WTC11 (cell line): Measurements from ENCODE around the gene MACROD2. TPM values are rescaled to one million over a fixed set of nuclear protein-coding genes. Genes with fewer than 3 reads are reported as not detected.

Experiments
- ATAC-seq: fragments of 200-7000 bp; cut with Tn5 transposase; 2 replicates; pipeline ENCODE4 v1.10.0; 2021; ENCODE audit warnings: mild to moderate bottlenecking, moderate library complexity
- CTCF ChIA-PET: fragments of 300-600 bp; sonication (Branson Sonifier 250); formaldehyde crosslinking; loops from one replicate; lab custom pipeline; 2021; ENCODE audit warnings: antibody characterized with exemption; lab: Charles Lee
- POLR2A ChIA-PET: fragments of 350-600 bp; sonication (Branson Sonifier 250); formaldehyde crosslinking; loops from one replicate; lab custom pipeline; 2021; ENCODE audit warnings: antibody characterized with exemption; lab: Charles Lee
- DNase-seq: peaks from one replicate; pipeline ENCODE4 v3.0.0; 2021; ENCODE audit warnings: low spot score
- H3K27ac Mint-ChIP-seq: 2 replicates; pipeline ENCODE4 v1.8.0; 2021; ENCODE audit warnings: mixed read lengths
- H3K27me3 Mint-ChIP-seq: 2 replicates; pipeline ENCODE4 v1.8.0; 2021; ENCODE audit warnings: low read depth, mild to moderate bottlenecking, moderate library complexity, mixed read lengths
- H3K36me3 Mint-ChIP-seq: 2 replicates; pipeline ENCODE4 v1.8.0; 2021; ENCODE audit warnings: mixed read lengths
- H3K4me1 Mint-ChIP-seq: 2 replicates; pipeline ENCODE4 v1.8.0; 2022; ENCODE audit warnings: mixed read lengths
- H3K4me3 Mint-ChIP-seq: 2 replicates; pipeline ENCODE4 v1.8.0; 2021; ENCODE audit warnings: mild to moderate bottlenecking, moderate library complexity, mixed read lengths
- H3K9me3 Mint-ChIP-seq: 2 replicates; pipeline ENCODE4 v1.8.0; 2021; ENCODE audit warnings: mixed read lengths
- CBFB ChIP-seq: sonication (generic); formaldehyde crosslinking; IDR thresholded peaks from 2 replicates; pipeline ENCODE4 v1.8.1; 2022; ENCODE audit warnings: mild to moderate bottlenecking, low read depth, missing genetic modification reagents
- MYBL2 ChIP-seq: sonication (generic); formaldehyde crosslinking; IDR thresholded peaks from 2 replicates; pipeline ENCODE4 v1.8.1; 2023; ENCODE audit warnings: mild to moderate bottlenecking, moderate library complexity, missing genetic modification reagents
- NFYB ChIP-seq: sonication (generic); formaldehyde crosslinking; conservative IDR thresholded peaks from 2 replicates; pipeline ENCODE4 v1.8.0; 2022; ENCODE audit warnings: low read depth, missing genetic modification reagents
- SP1 ChIP-seq: sonication (generic); formaldehyde crosslinking; conservative IDR thresholded peaks from 2 replicates; pipeline ENCODE4 v1.8.1; 2022; ENCODE audit warnings: missing genetic modification reagents
- TEAD1 ChIP-seq: sonication (generic); formaldehyde crosslinking; IDR thresholded peaks from 2 replicates; pipeline ENCODE4 v1.8.0; 2022; ENCODE audit warnings: mild to moderate bottlenecking, missing genetic modification reagents
- TEAD4 ChIP-seq: sonication (generic); formaldehyde crosslinking; IDR thresholded peaks from 2 replicates; pipeline ENCODE4 v1.8.0; 2022; ENCODE audit warnings: mild to moderate bottlenecking, missing genetic modification reagents
- ZNF317 ChIP-seq: sonication (generic); formaldehyde crosslinking; IDR thresholded peaks from 2 replicates; pipeline ENCODE4 v1.8.1; 2023; ENCODE audit warnings: low read depth, mild to moderate bottlenecking, moderate library complexity, missing genetic modification reagents, borderline replicate concordance
- ZNF396 ChIP-seq: fragments of 250-450 bp; sonication (Bioruptor Pico); IDR thresholded peaks from 2 replicates; pipeline ENCODE4 v1.8.0; 2021; ENCODE audit warnings: mild to moderate bottlenecking, moderate library complexity, borderline replicate concordance
- total RNA-seq: library from RNA; stranded (reverse); gene quantifications from 3 replicates; pipeline ENCODE4 v1.2.3, GENCODE V29; 2021
- TF ChIP-seq, protein P1 (sequence below): sonication (generic); formaldehyde crosslinking; IDR thresholded peaks from 2 replicates; pipeline ENCODE4 v1.8.0; 2023; ENCODE audit warnings: mild to moderate bottlenecking, missing genetic modification reagents
- TF ChIP-seq, protein P2 (sequence below): sonication (generic); formaldehyde crosslinking; IDR thresholded peaks from 2 replicates; pipeline ENCODE4 v1.8.1; 2023; ENCODE audit warnings: mild to moderate bottlenecking, moderate library complexity, missing genetic modification reagents
- TF ChIP-seq, protein P3 (sequence below): sonication (generic); formaldehyde crosslinking; IDR thresholded peaks from 2 replicates; pipeline ENCODE4 v1.8.1; 2023; ENCODE audit warnings: mild to moderate bottlenecking, missing genetic modification reagents, moderate library complexity
- TF ChIP-seq, protein P4 (sequence below): sonication (generic); formaldehyde crosslinking; conservative IDR thresholded peaks from 2 replicates; pipeline ENCODE4 v1.8.1; 2022; ENCODE audit warnings: mild to moderate bottlenecking, missing genetic modification reagents
- TF ChIP-seq, protein P5 (sequence below): sonication (generic); formaldehyde crosslinking; IDR thresholded peaks from 2 replicates; pipeline ENCODE4 v1.8.1; 2022; ENCODE audit warnings: low read depth, mild to moderate bottlenecking, moderate library complexity, missing genetic modification reagents, borderline replicate concordance
- TF ChIP-seq, protein P6 (sequence below): sonication (generic); formaldehyde crosslinking; IDR thresholded peaks from 2 replicates; pipeline ENCODE4 v1.8.0; 2022; ENCODE audit warnings: mild to moderate bottlenecking, missing genetic modification reagents
- TF ChIP-seq, protein P7 (sequence below): sonication (generic); formaldehyde crosslinking; IDR thresholded peaks from 2 replicates; pipeline ENCODE4 v1.8.0; 2022; ENCODE audit warnings: mild to moderate bottlenecking, missing genetic modification reagents
- TF ChIP-seq, protein P8 (sequence below): sonication (generic); formaldehyde crosslinking; IDR thresholded peaks from 2 replicates; pipeline ENCODE4 v1.8.1; 2022; ENCODE audit warnings: mild to moderate bottlenecking, missing genetic modification reagents, moderate library complexity, borderline replicate concordance
- TF ChIP-seq, protein P9 (sequence below): sonication (generic); formaldehyde crosslinking; IDR thresholded peaks from 2 replicates; pipeline ENCODE4 v1.8.1; 2022; ENCODE audit warnings: low read depth, missing genetic modification reagents, borderline replicate concordance

MACROD2 gene
- total RNA-seq, 1 experiment from 2014 or later: 4.1 TPM

DNA sequence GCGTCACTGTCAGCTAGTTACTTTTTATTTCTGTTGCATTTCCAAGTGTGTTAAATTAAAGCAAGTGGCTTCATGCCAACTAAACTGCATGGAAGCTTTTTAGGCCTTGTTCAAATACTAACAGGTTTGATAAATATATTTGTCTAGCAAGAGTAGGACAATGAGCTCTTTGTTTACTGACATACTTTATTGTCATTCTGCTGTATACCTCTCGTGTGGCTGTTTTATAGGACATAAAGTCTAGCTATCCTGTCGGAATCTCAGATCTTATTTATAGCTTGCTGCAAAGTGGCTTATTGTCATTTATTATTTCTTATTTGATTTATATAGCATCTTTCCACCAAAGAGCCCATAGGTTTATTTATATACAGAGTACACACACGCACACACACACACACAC is 1866.9 kb downstream of the MACROD2 start (continued):
- TF ChIP-seq ZNF396 (CRISPR knock-in tag) (no peak), TEAD1 (CRISPR knock-in tag) (no peak), MYBL2 (CRISPR knock-in tag) (no peak), NFYB (CRISPR knock-in tag) (no peak)
- TF ChIP-seq, protein P1, sequence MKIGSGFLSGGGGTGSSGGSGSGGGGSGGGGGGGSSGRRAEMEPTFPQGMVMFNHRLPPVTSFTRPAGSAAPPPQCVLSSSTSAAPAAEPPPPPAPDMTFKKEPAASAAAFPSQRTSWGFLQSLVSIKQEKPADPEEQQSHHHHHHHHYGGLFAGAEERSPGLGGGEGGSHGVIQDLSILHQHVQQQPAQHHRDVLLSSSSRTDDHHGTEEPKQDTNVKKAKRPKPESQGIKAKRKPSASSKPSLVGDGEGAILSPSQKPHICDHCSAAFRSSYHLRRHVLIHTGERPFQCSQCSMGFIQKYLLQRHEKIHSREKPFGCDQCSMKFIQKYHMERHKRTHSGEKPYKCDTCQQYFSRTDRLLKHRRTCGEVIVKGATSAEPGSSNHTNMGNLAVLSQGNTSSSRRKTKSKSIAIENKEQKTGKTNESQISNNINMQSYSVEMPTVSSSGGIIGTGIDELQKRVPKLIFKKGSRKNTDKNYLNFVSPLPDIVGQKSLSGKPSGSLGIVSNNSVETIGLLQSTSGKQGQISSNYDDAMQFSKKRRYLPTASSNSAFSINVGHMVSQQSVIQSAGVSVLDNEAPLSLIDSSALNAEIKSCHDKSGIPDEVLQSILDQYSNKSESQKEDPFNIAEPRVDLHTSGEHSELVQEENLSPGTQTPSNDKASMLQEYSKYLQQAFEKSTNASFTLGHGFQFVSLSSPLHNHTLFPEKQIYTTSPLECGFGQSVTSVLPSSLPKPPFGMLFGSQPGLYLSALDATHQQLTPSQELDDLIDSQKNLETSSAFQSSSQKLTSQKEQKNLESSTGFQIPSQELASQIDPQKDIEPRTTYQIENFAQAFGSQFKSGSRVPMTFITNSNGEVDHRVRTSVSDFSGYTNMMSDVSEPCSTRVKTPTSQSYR (CRISPR knock-in tag): no peak
- TF ChIP-seq, protein P2, sequence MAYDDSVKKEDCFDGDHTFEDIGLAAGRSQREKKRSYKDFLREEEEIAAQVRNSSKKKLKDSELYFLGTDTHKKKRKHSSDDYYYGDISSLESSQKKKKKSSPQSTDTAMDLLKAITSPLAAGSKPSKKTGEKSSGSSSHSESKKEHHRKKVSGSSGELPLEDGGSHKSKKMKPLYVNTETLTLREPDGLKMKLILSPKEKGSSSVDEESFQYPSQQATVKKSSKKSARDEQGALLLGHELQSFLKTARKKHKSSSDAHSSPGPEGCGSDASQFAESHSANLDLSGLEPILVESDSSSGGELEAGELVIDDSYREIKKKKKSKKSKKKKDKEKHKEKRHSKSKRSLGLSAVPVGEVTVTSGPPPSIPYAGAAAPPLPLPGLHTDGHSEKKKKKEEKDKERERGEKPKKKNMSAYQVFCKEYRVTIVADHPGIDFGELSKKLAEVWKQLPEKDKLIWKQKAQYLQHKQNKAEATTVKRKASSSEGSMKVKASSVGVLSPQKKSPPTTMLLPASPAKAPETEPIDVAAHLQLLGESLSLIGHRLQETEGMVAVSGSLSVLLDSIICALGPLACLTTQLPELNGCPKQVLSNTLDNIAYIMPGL: no peak

DNA sequence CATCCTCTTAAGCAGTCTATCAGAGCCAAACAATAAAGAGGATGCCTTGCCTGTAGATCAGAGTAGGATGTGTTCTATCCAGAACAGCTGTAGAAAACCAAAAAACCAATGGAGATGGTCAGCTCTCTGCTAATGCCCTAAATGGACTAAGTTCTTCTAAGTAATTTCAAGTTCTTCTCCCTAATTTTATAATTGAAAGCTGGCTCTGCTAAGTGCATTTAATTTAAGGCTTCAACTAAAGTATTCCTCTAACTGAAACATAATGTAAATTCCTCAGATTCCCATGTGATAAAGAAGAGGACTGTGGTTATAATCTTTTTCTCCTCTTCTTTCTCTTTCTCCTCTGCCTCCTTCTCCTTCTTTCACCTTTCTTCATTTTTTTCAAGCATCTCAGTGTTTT is 1868.4 kb downstream of the MACROD2 start:
- DNase-seq: no peak
- ATAC-seq: no peak
- H3K27ac Mint-ChIP-seq: no peak overlapping the region
- ChIA-PET CTCF (no interaction called here), POLR2A (no interaction called here)
- TF ChIP-seq TEAD4: no peak
- no peaks in the 10 kb centered on the region for H3K27me3 Mint-ChIP-seq
- peaks cover 7% of the 10 kb centered on the region; the same call in 1 of the 2 replicates for H3K4me1 Mint-ChIP-seq
- peaks cover 7% of the 10 kb centered on the region; the same call in 1 of the 2 replicates for H3K9me3 Mint-ChIP-seq
- no peak overlapping the region for H3K4me3 Mint-ChIP-seq
- H3K36me3 Mint-ChIP-seq: 0 out of 2 replicates have a peak, but pooled peaks cover 5% of the 10 kb centered on the region

DNA sequence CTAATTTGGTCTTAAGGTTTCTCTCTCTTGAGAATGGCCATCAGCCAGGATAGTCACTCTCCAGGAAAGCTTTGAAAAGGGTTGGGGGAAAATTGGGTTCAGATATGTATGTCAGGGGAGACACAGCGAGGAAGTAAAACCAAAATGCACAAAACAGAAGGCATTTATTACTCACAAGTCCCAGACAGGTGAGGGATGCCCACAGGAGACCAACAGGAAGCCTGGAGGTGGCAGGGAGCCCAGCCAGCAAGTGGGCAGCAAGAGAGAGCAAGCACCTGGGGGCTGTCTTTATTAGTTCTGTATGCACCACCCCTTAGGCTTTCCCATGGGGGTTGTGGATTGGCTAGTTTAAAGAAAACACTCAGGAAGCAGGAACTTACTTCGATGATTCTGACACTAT is 1870.2 kb downstream of the MACROD2 start:
- H3K9me3 Mint-ChIP-seq: peaks cover 7% of the 10 kb centered on the region; the same call in 1 of the 2 replicates
- TF ChIP-seq, protein P3, sequence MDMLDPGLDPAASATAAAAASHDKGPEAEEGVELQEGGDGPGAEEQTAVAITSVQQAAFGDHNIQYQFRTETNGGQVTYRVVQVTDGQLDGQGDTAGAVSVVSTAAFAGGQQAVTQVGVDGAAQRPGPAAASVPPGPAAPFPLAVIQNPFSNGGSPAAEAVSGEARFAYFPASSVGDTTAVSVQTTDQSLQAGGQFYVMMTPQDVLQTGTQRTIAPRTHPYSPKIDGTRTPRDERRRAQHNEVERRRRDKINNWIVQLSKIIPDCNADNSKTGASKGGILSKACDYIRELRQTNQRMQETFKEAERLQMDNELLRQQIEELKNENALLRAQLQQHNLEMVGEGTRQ (CRISPR knock-in tag): no peak
- TF ChIP-seq, protein P4, sequence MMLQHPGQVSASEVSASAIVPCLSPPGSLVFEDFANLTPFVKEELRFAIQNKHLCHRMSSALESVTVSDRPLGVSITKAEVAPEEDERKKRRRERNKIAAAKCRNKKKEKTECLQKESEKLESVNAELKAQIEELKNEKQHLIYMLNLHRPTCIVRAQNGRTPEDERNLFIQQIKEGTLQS: no peak
- TF ChIP-seq, protein P5, sequence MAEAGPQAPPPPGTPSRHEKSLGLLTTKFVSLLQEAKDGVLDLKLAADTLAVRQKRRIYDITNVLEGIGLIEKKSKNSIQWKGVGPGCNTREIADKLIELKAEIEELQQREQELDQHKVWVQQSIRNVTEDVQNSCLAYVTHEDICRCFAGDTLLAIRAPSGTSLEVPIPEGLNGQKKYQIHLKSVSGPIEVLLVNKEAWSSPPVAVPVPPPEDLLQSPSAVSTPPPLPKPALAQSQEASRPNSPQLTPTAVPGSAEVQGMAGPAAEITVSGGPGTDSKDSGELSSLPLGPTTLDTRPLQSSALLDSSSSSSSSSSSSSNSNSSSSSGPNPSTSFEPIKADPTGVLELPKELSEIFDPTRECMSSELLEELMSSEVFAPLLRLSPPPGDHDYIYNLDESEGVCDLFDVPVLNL (CRISPR knock-in tag): no peak
- no peak for TF ChIP-seq CBFB
- TF ChIP-seq, protein P6, sequence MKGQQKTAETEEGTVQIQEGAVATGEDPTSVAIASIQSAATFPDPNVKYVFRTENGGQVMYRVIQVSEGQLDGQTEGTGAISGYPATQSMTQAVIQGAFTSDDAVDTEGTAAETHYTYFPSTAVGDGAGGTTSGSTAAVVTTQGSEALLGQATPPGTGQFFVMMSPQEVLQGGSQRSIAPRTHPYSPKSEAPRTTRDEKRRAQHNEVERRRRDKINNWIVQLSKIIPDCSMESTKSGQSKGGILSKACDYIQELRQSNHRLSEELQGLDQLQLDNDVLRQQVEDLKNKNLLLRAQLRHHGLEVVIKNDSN: no peak
- no peak for TF ChIP-seq ZNF317 (CRISPR knock-in tag)
- TF ChIP-seq, protein P7, sequence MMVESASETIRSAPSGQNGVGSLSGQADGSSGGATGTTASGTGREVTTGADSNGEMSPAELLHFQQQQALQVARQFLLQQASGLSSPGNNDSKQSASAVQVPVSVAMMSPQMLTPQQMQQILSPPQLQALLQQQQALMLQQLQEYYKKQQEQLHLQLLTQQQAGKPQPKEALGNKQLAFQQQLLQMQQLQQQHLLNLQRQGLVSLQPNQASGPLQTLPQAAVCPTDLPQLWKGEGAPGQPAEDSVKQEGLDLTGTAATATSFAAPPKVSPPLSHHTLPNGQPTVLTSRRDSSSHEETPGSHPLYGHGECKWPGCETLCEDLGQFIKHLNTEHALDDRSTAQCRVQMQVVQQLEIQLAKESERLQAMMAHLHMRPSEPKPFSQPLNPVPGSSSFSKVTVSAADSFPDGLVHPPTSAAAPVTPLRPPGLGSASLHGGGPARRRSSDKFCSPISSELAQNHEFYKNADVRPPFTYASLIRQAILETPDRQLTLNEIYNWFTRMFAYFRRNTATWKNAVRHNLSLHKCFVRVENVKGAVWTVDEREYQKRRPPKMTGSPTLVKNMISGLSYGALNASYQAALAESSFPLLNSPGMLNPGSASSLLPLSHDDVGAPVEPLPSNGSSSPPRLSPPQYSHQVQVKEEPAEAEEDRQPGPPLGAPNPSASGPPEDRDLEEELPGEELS (CRISPR knock-in tag): no peak
- TF ChIP-seq, protein P8, sequence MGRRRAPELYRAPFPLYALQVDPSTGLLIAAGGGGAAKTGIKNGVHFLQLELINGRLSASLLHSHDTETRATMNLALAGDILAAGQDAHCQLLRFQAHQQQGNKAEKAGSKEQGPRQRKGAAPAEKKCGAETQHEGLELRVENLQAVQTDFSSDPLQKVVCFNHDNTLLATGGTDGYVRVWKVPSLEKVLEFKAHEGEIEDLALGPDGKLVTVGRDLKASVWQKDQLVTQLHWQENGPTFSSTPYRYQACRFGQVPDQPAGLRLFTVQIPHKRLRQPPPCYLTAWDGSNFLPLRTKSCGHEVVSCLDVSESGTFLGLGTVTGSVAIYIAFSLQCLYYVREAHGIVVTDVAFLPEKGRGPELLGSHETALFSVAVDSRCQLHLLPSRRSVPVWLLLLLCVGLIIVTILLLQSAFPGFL (CRISPR knock-in tag): no peak
- no peak for TF ChIP-seq SP1 (CRISPR knock-in tag)
- TF ChIP-seq, protein P9, sequence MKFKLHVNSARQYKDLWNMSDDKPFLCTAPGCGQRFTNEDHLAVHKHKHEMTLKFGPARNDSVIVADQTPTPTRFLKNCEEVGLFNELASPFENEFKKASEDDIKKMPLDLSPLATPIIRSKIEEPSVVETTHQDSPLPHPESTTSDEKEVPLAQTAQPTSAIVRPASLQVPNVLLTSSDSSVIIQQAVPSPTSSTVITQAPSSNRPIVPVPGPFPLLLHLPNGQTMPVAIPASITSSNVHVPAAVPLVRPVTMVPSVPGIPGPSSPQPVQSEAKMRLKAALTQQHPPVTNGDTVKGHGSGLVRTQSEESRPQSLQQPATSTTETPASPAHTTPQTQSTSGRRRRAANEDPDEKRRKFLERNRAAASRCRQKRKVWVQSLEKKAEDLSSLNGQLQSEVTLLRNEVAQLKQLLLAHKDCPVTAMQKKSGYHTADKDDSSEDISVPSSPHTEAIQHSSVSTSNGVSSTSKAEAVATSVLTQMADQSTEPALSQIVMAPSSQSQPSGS (CRISPR knock-in tag): no peak
- TF ChIP-seq, all 79 proteins: peak for 0
- ATAC-seq (no peak), DNase-seq (no peak)
- Mint-ChIP-seq H3K27me3 (no peaks in the 10 kb centered on the region), H3K4me1 (peaks cover 7% of the 10 kb centered on the region; the same call in 1 of the 2 replicates), H3K27ac (no peak overlapping the region), H3K4me3 (no peak overlapping the region), H3K36me3 (0 out of 2 replicates have a peak, but pooled peaks cover 5% of the 10 kb centered on the region)
- ChIA-PET POLR2A (no interaction called here), CTCF (no interaction called here)
